HS-27A (cell line): ENCODE data around the gene PAM16.
"Not testable (repeated sequence)": the region's sequence is repeated elsewhere in the genome, so short reads cannot be mapped to it uniquely, and the experiment has no call there.

ENCODE experiments used
- DNase-seq: peaks from one replicate; pipeline ENCODE4 v3.0.0-alpha.2; 2012; ENCODE audit warnings: low read depth, missing footprints

Gene PAM16

DNA sequence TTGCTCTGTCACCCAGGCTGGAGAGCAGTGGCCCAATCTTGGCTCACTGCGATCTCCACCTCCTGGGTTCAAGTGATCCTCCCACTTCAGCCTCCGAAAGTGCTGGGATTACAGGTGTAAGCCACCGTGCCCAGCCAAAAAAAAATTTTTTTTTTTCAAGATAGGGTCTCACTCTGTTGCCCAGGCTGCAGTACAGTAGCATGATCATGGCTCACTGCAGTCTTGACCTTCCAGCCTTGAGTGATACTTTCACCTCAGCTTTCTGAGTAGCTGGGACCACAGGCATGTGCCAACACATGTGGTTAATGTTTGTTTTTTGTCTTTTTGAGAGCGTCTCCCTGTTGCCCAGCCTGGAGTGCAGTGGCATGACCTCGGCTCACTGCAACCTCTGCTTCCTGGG, 1.7 kb upstream of the PAM16 start:
- DNase-seq: no peak

DNA sequence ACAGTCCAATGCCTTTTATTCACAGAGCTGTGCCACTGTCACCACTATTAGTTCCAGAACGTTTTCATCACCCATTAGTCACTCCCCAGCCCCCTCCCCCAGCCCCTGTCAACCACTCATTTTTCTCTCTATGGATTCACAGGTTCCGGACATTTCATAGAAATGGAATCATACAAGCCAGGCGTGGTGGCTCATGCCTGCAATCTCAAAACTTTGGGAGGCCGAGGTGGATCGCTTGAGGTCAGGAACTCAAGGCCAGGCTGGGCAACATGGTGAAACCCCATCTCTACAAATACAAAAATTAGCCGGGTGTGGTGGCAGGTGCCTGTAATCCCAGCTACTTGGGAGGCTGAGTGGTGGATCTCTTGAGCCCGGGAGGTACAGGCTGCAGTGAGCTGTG, 759 bp upstream of the PAM16 start:
- DNase-seq: no peak

DNA sequence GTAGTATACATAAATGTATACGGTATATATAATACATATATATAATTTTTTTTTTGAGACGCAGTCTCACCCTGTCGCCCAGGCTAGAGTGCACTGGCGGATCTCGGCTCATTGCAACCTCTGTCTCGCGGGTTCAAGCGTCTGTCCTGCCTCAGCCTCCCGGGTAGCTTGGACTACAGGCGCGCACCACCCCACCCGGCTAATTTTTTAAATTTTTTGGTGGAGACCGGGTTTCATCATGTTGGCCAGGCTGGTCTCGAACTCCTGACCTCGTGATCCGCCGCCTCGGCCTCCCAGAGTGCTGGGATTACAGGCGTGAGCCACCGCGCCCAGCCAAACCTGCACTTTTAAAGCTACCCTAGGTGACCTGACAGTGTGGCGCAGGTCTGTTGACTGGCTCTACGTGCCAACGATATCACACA, 745 bp downstream of the PAM16 start:
- DNase-seq: no peak

DNA sequence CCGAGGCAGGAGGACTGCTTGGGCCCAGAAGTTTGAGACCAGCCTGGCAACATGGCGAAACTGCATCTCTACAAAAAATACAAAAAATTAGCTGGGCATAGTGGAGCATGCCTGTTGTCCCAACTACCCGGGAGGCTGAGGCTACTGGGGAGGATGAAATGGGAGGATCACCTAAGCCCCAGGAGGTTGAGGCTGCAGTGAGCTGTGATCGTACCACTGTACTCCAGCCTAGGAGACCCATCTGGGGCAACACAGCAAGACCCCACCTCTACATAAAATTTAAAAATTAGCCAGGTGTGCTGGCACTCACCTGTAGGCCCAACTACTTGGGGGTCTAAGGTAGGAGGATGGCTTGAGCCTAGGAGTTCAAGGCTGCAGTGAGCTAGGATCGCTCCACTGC, 1.8 kb downstream of the PAM16 start:
- no peak for DNase-seq

DNA sequence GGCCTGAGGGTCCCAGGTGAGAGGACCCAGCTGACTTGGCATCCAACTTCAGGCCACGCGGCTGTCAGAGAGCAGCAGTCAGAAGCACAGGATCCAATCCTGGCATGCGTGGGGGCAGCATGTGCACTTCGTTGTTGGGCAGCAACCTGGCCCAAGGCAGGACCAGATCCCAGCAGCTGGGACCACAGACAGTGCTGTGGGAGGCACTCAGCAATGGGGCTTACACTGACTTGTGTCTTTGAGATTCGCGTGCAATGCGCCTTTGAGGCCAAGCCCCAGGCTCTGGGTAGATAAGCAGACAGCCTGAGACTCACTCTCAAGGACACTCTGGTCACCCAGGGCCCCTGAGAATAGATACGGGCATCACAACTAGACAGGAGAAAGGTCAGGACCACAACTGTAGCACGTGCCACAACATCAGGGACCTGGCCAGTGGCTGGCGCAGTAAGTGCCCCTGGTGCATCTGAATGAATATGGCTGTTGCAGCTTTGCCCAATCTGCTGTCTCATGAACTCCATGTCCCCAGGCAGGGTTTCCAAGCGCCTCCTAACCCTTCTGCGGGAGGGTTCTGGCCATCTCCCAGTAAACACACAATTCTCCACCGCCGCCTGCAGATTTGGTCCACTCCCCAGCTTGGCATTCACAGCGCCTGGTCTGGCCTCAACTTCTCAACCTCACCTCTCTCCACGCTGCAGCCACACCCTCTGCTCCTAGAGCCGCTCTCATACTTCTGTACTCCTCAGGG, 3.2 kb downstream of the PAM16 start:
- no peak for DNase-seq

DNA sequence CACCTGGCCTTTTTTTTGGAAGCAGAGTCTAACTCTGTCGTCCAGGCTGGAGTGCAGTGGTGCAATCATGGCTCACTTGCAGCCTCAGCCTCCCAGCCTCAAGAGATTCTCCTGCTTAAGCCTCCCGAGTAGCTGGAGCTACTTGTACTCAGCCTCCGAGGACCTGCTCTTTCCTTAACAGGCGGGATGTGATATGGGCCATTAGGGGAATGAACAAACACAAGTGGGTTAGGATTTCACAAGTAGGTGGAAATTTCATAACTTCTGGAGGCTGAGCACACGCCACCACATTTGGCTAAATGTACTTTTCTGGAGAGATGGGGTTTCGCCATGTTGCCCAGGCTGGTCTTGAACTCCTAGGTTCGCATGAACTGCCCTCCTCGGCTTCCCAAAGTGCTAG, 4.1 kb downstream of the PAM16 start:
- no peak for DNase-seq

DNA sequence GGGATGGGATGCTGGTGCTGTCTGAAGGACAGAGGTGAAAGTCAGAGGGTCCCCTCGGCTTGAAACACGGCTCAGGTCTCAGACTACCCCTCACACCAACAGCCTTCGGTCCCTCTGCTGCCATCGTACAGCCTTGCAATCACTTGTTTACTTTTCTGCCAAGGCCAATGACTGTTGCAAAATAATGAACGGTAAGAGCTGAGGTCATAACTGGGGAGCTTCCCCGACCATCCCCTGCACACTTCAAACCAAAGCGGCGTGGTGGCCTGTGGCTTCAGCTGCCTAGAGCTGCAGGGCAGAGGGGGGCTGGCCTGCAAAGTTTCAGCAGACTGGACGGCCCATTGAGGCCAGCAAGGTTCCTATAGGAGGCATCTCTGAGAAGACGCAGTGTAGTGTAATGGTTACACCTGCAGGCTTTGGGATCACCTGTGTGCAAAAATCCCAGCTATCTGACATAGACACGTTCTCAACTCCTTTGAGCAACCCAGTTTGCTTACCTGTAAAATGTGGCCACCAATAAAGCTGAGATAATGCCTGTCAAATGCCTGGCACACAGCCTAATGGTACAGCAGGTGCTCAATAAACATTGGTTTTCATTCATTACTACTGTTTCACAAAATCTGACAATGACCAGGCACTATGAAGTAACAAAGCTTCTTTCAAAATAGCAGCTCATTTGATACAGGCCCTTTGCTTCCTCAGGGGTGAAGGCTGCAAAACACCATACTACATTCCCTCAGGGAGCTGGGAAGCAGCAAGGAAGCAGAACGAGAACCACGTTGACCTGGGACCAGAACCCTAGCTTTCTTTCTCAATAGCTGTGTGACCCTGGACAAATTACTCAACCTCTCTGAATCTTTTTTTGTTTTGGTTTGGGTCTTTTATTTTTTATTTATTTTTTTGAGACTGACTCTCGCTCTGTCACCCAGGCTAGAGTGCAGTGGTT, 5.0 kb downstream of the PAM16 start:
- no peak for DNase-seq

DNA sequence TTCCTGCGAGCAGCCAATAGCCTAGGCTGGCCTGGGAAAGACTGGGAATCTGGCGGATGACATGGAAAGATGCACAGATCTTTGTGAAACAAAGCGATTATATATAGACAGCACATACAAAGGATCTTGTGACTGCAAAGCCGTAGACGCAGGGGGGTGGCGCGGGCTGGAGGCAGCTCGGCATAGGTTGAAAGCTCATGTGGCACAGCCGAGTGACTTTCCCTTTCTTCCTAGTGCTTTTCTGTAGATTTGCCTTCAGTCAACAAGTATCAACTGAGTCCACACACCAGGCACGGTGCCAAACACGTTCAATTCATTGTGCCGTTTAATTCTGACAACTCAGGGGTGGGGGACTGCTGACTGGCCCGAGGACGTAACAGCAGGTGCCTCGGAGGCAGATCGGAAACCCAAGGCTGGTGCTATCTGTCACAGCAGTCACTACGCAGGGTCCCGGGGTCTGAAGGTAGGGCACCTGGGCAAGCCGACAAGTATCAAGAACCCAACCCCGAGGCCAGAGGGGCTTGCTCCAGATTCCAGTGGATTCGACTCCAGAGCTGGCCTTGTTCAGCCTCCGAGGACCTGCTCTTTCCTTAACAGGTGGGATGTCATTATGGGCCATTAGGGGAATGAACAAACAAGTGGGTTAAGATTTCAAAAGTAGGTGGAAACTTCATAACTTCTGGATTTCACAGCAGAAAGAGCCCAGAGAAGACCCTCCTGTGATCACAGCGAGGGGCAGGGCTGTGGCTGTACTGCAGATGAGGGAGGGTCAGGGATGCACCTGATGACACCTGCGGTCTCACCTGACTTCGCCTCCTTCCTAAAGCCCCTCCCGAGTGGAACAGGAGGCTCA, 5.9 kb downstream of the PAM16 start:
- no peak for DNase-seq

DNA sequence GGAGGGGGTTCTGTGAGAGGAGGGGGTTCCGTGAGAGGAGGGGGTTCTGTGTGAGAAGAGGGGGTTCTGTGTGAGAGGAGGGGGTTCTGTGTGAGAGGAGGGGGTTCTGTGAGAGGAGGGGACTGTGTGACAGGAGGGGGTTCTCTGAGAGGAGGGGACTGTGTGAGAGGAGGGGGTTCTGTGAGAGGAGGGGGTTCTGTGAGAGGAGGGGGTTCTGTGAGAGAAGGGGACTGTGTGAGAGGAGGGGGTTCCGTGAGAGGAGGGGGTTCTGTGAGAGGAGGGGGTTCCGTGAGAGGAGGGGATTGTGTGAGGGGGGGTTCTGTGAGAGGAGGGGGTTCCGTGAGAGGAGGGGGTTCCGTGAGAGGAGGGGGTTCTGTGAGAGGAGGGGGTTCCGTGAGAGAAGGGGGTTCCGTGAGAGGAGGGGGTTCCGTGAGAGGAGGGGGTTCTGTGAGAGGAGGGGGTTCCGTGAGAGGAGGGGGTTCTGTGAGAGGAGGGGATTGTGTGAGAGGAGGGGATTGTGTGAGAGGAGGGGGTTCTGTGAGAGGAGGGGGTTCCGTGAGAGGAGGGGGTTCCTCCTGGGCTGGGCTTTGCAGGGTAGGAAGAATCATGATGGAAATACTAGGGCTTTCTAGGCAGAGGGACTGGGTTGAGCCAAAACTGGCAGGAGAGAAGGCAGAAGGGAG, 6.7 kb downstream of the PAM16 start:
- DNase-seq: not testable (repeated sequence)

DNA sequence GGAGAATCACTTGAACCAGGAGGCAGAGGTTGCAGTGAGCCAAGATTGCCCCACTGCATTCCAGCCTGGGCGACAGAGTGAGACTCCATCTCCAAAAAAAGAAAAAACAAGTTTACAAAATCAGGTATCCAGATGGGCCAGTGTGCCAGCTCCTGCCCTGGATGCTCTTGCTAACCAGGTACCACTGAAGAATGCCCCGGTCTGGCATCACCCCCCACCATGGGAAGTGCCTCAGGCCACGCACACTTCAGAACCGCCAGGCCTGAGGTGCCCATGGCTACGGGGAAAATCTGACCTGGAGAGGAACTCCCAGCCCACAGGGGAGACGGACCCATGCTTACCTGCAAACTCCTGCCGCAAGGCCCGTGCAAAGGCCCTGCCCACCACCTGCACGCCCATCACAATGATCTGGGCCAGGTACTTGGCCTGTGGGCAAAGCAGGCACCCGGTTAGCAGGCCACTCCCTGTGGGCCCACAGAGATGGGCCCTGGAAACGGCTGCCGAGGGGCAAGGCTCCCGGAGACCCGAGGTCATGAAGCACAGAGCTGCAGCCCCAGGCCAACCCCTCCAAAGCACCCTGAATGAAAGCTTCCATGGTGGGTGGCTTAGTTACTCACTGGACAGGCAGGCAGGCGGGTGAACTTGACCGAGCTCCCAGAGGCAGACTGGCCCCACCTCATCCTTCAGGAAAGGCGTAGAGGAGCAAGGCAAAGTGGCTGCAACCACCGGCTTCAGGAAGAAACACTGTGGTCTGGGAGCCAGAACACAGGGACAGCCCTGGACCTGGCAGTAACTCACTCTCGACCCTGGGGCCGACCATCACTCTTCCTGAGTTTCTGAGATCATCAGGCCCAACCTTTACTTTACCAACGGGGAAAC, 8.0 kb downstream of the PAM16 start:
- DNase-seq: no peak

DNA sequence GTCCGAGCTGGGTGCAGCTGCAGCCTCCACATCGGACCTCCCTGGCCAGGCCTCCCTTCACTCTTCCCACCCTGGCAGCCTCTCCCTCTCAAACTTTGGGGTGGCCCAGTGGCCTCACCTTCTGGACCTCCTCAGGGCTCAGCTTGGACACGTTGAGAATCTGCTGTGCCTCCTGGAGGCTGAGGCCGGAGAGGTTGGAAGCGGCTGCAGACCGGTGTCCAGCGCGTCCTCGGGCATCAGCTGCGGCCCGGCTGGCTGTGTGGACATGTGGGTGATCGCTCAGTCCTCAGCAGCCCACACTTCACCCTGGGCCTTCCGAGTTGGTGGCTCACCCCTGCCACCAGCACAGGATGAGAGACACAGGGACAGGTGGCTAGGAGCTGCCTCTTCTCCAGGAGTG, 9.9 kb downstream of the PAM16 start:
- no peak for DNase-seq

DNA sequence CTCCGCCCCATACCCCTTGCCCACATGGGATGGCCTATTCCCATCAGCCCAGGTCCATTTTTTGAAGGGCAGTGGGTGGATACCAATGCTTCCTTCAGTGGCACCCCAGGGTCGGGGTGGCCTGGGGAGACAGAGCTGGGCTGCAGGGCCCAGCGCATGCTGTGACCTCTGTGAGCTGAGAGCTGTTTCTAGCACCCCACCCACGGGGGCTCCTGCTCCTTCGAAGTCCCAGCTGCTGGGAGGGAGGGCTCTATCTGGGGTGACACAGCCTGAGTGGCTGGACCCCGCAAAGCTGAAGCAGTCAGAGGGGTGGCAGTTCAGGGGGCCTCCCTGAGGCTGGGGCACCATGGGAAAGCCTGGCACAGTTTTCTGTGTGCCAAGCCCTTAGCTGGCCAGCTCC, 10.7 kb downstream of the PAM16 start:
- DNase-seq: no peak

DNA sequence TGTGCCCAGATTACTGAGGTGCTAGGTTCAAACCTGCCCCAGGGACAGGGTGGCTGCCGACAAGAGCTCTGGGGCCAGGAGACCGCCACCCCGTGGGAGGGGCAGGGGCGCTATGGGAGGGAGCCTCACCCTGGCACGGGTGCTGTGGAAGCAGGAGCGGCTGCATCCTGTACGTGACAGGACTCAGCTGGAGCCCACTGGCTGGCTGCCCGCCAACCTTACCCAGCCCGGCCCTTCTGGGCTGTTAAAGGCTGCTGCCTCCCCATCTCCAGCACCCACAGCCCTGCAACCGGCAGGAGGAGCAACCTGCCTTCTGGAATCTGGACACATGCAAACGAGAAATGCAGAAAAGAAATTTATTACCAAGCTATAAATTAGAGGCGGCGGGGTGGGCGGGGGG, 11.2 kb downstream of the PAM16 start:
- no peak for DNase-seq

DNA sequence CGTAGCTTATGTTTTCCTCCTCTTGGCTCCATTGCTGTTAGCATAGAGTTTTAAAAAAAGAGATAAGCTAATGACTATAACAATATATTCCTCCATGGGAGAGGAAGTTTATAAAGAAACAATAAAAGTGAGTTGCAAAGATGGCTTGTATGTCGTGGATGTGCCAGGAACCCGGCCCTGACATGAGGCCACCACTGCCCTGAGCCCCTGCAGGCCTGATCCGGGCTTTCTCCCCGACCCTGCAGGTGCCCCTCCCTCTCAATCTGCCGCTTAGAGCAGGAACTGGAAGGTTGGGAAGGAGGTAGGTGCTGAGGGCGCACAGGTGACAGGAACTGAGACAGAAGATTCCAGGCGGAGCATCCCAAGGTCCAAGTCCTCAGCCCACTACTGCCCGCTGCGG, 11.7 kb downstream of the PAM16 start:
- no peak for DNase-seq

DNA sequence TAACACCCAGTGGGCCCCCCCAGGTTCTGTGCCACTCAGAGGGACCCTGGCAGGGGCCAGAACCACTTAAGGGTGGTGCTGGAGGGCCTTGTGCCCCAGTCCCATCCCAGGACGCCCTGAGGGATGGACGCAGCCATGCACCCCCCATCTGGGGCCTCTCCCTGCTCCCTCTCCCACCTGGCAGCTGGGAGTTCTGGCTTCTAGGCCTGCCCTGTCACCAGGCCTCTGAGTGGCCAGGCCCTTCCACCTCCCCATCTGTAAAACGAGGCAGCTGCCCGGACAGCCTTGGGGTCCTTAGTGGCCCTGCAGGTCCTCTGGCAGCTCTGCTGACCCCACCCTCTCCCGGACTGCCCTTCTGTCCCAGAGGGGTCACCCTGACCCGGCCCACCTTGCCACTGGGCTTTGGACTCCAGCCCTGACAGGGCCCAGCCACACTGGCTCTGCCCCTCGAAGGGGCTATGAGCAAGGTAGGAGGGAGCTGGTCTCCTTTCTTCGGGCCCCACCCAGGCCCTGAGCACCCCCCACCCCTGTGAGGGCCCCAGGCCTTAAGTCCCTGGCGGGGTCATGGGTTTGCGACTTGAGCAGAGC, 12.3 kb downstream of the PAM16 start:
- no peak for DNase-seq

DNA sequence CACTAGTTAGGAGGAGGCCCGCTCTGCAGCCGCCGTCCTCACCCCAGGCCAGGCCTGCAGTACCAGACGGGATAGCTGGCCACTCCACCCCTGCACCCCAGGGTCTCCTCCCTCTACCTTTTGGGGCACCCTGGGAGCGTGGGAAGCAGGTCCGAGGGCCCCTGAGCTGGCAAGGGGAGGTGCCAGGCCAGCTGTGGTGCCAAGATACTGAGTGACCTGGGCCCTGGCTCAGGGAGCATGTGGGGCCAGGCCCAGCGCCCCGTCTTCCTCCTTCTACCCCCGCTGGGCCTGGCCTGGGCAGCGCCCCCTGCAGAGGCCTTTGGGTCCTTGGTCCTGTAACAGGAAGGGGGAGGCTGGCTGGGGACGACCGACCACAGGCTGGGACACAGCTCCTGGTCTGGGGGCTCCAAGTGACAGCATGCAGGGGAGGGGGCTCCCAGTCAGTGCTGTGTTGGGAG, 13.0 kb downstream of the PAM16 start:
- no peak for DNase-seq

DNA sequence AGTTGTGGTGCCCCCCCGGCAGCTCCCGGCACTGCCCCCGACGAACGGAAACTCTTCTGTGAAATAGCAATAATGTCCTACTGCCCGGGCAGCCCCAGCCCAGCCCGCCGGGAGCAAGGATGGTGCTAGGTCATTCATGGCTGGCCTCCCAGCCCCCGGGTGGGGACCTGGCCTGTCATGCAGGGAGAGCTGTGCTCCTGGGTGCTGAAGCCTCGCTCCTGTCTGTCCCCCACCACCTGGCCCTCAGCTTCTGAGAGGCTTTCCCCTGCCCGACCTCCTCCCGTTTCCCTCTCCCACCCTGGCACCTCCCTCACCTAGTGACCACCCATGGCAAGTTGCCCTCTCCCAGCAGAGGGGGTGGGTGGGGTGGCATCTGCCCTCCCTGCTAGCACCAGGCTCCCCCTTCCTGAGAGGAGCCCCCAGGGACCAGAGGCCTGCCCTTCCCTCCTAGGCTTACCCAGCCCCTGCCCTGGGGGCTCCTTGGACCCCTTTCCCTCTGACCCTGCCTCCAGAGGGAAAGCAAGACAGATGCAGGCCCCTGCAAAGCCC, 13.5 kb downstream of the PAM16 start:
- DNase-seq: no peak

DNA sequence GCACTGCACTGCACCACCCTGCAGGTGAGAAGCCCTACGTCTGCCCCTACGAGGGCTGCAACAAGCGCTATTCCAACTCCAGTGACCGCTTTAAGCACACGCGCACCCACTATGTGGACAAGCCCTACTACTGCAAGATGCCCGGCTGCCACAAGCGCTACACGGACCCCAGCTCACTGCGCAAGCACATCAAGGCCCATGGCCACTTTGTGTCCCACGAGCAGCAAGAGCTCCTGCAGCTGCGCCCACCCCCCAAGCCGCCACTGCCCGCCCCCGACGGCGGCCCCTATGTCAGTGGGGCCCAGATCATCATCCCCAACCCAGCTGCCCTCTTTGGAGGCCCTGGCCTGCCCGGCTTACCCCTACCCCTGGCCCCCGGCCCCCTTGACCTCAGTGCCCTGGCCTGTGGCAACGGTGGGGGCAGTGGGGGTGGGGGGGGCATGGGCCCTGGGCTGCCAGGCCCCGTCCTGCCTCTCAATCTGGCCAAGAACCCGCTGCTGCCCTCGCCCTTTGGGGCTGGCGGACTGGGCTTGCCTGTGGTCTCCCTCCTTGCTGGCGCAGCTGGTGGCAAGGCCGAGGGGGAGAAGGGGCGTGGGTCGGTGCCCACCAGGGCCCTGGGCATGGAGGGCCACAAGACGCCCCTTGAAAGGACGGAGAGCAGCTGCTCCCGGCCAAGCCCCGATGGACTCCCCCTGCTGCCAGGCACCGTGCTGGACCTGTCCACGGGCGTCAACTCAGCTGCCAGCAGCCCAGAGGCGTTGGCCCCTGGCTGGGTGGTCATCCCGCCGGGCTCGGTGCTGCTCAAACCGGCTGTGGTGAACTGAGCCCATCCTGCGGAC, 14.2 kb downstream of the PAM16 start:
- no peak for DNase-seq
